Stimulated activated CD4-positive, alpha-beta T cell treated with anti-CD3 and anti-CD28 coated beads, Interleukin-1b, Interleukin-23, amount 100 ng/mL, for 24 hours (primary cell): Measurements from ENCODE around the gene CCDC192.

Source experiments
- DNase-seq, 4 experiments: peaks; one replicate each; pipeline ENCODE4 v3.0.0-alpha.2; 2020; ENCODE audit warnings: low read depth in 4 of 4, low spot score in 1 of 4

CCDC192 gene

GRCh38 chr5:127916885-127917573, 213.8 kb downstream of the CCDC192 start:
- DNase-seq, result no peak

GRCh38 chr5:127919006-127919796, 216.0 kb downstream of the CCDC192 start:
- no peak for DNase-seq

DNA sequence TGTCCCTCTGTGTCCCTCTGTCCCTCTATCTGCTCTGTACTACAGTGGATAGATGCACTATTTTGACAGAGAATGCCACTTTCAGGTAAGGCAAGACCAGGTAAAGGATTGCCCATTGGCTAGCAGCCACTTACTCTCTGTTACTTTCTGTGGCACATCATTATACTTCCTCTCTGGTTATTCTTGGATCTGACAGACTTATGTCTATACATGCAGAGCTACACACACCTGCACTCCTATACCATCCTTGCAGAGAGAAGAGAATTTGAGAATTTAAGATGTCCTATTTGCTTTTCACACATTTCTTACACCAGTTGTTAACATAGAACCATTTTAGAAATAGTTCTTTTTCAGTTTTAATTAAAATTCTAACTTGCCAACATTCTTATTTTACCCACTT, 216.6 kb downstream of the CCDC192 start:
- DNase-seq, result no peak

DNA sequence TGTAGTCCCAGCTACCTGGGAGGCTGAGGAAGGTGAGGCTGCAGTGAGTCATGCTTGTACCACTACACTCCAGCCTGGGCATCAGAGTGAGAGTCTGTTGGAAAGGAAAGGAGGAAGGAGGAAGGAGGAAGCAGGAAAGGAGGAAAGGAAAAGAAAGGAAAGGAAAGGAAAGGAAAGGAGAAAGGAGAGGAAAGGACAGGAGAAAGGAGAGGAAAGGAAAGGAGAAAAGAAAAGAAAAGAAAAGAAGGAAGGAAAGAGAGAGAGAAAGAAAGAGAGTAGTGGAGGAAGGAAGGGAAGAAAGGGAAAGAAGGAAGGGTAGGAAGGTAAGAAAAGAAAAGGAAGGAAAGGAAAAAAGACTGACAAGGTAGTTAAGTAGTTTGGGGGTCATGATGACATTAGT, 217.7 kb downstream of the CCDC192 start:
- no peak for DNase-seq

DNA sequence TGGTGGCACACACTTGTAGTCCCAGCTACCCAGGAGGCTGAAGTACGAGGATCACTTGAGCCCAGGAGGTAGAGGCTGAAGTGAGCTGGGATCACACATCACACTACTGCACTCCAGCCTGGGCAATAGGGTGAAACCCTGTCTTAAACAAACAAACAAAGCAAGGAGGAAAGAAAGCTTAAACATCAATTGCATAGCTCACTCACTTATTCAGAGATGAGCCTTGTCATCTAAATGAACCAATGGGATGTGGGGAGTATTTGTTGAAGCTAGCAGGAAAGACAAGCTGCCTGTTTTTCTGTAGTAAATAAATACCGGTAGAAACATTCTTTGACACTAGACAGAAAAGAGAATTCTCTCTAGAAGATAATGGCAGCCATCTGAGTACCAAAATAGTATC, 219.4 kb downstream of the CCDC192 start:
- DNase-seq, result no peak

- DNase-seq, result no peak
Measured at GRCh38 chr5:127923804-127924570, 220.8 kb downstream of the CCDC192 start.

DNA sequence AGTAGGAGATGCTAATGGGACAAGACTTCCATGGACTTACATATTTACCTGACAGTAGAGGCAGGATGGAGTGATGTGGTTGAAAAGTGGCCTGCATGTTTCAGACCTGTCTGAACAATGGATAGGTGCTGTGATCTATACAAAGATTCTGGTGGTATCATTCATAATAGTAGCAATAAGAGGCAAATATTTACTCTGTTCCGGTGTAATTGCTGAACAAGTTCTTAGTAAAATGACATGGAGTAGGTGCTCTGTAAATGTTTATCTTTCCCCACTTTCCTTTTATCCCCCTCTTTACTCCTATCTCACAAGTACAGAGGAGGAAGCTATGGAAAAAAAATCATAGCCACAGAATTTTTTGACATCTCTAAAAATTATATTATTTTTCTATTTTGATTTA, 221.4 kb downstream of the CCDC192 start:
- DNase-seq, result no peak

DNA sequence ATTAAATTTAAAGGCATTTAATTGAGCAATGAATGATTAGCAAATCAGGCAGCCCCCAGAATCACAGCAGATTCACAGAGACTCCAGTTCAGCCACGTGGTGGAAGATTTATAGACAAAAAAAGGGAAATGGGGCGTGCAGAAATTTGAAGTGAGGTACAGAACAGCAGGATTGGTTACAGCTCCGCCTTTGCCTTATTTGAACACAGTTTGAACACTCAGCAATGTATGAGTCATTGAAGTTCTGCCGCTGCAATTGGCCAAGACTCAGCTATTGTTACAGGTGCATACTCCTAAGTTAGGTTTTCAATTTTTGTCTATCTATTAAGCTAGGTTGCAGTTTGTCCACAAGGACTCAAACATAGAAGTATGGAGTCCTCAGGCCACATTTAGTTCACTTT, 222.7 kb downstream of the CCDC192 start:
- no peak for DNase-seq

DNA sequence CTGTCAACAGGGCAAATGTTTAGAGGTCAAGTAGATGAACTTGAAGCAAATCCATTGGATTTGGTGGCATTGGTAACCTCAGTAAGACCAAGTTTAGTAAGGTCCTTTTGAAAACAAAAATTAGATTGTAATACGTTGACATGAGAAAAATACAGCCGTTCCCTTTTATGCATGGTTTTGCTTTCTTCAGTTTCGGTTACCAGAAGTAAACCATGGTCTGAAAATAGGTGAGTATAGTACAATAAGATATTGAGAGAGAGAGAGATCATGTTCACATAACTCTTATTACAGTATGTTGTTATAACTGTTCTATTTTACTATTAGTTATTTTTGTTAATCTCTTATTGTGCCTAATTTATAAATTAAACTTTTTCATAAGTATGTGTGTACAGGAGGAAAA, 223.8 kb downstream of the CCDC192 start:
- DNase-seq, result no peak

GRCh38 chr5:127928053-127928452, 224.9 kb downstream of the CCDC192 start:
- DNase-seq, result no peak

DNA sequence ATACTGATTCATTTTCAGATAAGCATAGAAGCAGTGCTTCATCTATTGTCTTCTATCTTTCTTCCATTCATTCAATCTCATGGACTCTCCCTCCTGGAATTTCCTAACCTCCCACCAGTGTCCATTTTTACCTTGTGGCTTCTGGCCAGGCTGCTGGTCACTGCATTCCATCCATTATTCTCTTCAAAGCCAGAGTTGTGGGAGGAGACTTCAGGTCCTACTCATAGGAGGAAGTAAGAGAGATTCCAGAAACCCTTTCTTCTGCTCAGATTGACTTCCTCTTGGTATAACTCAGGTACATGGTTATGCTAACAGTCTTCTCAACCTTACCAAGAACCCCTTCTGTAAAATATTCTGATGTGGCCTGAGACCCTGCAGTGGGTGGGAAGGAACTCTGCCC, 227.1 kb downstream of the CCDC192 start:
- no peak for DNase-seq

DNA sequence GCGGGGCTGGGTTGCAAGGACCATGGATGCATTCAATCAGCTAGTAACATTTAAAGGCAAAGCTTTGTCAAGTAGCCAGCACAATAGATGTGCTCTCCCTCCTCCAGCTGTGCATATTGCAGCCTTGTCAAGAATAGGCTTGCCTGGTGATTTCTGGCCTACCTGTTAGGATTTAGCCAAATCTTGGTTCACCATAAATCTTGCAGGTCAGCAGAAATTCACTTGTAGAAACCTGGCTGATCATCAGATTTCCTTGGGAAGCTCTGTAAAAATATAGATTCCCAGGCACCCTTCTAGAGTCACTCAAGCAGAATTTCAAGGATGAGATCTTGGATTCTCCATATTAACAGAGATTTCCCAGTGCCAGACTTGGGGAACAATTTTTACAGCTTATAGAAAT, 228.2 kb downstream of the CCDC192 start:
- DNase-seq, result no peak

GRCh38 chr5:127933348-127933747, 230.2 kb downstream of the CCDC192 start:
- no peak for DNase-seq

DNA sequence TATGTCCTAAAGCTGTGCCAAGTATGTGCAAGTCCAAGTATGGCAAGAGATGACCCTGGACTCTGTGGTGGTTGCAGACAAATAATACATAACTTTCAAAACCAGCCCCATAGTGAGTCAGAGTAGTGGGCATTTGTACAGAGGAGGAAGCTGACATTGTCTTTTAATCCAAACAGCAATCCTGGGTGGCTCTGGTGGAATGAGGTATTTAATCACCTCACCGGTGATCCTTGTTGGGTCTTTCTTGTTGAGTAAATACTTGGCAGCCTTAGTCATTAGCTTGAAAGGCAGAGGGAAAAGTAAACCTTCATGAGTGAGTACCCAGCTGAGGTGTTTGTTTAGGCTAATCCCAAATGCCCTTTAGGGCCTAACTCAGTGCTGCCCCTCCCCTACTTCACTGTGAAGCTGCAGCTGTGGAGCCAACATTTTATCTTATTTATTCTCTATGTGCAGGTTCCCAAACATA, 231.6 kb downstream of the CCDC192 start:
- DNase-seq, result no peak

DNA sequence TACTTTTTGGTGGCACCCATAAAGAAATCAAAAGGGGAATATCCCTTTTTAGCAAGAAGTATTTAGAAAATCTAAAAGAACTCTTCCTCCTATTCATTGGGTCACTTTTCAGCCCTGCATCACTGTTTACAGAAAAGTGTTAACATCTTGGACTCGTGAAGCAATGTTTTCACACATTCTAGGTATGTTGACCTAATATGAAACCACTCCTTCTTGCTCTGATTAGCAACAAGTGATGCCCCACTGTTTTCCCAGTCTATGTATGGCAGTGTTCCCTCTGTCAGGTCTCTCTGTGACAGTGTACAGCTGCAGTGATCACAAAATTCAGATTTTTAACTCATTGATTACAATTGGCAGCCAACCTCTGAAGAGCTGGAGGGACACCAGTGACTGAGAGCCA, 232.2 kb downstream of the CCDC192 start:
- DNase-seq, result no peak

DNA sequence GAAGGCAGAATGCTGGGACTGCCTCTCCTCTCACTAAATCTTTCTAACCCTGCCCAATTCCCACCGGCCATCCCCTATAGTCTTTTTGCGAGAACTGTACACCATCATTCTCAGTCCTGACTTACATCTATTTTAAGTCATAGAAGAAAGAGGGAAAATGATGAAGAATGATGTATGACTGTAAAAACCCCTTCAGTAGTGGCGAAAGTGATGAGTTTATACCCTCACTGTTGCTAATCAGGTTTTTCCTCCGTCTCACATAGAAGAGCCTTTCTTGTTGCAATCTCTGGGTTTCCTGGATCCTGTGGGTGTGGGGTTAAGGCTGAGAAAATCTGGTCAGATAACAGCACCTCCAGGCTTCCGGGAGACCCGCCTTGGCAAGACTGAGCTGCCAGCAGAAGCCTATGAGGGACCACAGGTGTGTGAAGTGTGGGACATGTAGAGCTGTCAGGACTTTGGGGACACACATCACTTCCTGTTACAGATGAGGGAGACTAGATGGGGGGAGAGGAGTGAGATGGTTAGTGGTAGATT, 233.3 kb downstream of the CCDC192 start:
- DNase-seq, result peak in 1 of 4 experiments; percentile 5

- no peak for DNase-seq
Measured at GRCh38 chr5:127938746-127939145, 235.6 kb downstream of the CCDC192 start.

DNA sequence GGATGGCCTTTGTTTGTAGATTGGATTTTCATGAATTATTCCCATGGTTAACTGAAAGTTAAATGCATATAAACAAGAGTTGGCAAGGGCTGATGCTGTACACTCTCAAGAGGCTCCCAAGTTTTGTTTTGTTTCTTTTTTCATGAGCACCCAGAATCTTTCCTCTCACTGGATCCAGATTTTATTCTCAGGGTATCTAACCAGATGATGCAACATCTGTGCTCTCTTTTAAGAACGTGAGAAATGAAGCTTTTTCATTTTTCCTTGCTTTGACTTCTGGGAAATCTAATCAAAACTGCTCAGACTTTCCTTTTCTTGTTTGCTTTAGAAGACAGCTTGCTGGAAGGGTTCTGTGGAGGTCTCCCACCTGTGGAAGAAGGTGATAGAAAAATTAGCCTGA, 237.7 kb downstream of the CCDC192 start:
- no peak for DNase-seq

DNA sequence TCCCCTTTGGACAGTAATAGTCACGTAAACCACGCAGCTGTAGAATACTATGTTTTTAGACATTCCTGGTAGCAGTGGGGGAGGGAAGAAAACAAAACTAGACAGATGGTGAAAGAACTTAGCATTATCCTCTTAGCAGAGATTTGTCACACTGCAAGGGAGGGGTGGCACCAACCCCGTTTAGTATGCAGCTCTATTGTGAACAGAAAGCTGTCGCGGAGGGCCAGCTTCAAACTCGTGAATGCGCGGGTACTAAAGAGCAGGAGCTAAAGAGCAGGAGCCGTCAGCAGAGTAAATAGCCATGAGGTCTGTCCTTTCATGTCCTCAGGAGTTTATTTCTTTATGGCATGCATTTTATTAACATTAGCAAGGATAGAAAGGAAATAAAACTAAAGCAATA, 238.5 kb downstream of the CCDC192 start:
- no peak for DNase-seq

DNA sequence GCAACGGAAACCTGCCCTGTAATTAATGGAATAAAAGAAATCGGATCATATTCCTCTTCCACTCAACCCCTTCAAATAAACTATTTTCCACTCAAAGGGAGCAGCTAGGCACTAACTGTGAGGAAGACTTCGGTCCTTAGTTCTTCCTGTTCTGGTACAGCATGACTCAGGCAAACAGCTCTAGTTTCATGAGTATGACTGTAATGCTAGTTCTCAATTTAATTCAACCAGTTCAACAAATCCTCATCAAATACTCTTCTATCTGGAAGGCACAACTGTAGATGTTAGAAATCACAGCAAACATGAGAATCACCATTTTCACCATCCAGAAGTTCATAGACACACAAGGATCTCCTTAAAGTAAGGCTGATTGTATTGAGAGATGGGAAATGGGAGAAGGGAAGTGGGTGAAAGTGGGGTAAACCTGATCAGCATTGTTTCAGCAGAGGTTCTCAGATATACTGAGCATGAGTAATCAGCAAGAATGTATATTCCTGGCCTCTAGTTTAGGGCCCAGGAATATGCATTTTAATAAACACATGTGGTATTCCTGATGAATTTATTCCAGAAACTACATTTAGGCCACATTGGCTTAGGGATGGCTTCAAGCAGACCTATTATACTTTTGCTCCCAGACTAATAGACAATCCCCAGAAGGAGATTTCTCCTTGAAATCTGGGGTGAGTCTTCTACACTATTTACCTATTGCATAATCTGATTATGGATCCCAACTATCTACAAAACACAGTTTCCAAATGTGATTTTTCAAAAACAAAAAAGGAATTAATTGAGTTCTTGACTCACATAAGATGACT, 239.3 kb downstream of the CCDC192 start:
- DNase-seq, result no peak

DNA sequence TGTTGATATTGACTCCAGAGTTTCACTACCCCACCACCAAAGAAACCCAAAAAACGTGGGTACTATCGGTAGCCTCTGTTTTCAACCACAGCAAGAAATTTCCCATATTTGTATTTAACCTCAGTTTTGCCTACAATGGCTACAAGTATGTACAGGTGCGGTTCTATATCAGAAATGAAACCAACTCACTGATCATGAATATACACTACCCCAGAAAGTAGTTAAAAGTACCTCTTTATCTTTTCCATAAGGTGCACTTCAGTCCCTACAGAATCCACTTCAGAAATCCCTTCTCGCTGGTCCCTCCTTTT, 239.8 kb downstream of the CCDC192 start:
- no peak for DNase-seq
